Inflammatory macrophage treated with lipopolysaccharide for 4 hours (primary cell): ENCODE results near the gene ZNF138.
"Not testable (repeated sequence)": the region's sequence is repeated elsewhere in the genome, so short reads cannot be mapped to it uniquely, and the experiment has no call there.

ENCODE experiments used
- DNase-seq: peaks from one replicate; pipeline ENCODE4 v3.0.0-alpha.2; 2020

The ZNF138 gene

GRCh38 chr7:64794171-64794844, at the start of gene ZNF138:
TSS of gene ZNF138 (plus strand) at chr7:64794428. CDS start at chr7:64794569, 141 bp downstream.
- DNase-seq, result peak; percentile 90

GRCh38 chr7:64744680-64745079, 49.5 kb upstream of the ZNF138 start:
- DNase-seq, result no peak

GRCh38 chr7:64747802-64748201, 46.4 kb upstream of the ZNF138 start:
- DNase-seq, result no peak

GRCh38 chr7:64753032-64753431, 41.2 kb upstream of the ZNF138 start:
- DNase-seq, result no peak

- no peak for DNase-seq
These were observed 38.4 kb upstream of the ZNF138 start for GRCh38 chr7:64755865-64756264.

GRCh38 chr7:64758151-64758550, 36.1 kb upstream of the ZNF138 start:
- no peak for DNase-seq

GRCh38 chr7:64768824-64769223, 25.4 kb upstream of the ZNF138 start:
- no peak for DNase-seq

GRCh38 chr7:64774204-64774842, 19.9 kb upstream of the ZNF138 start:
- no peak for DNase-seq

- DNase-seq, result no peak
These were observed 18.9 kb upstream of the ZNF138 start for GRCh38 chr7:64775289-64775688.

- DNase-seq, result not testable (repeated sequence)
These were observed 9.4 kb upstream of the ZNF138 start for GRCh38 chr7:64784842-64785241.

- no peak for DNase-seq
These were observed 6.9 kb upstream of the ZNF138 start for GRCh38 chr7:64787295-64787694.

GRCh38 chr7:64789241-64789640, 5.0 kb upstream of the ZNF138 start:
- not testable (repeated sequence) for DNase-seq

- no peak for DNase-seq
These were observed 997 bp upstream of the ZNF138 start for GRCh38 chr7:64793106-64793755.

GRCh38 chr7:64795176-64795575, 948 bp downstream of the ZNF138 start:
- no peak for DNase-seq

- not testable (repeated sequence) for DNase-seq
These were observed 4.9 kb downstream of the ZNF138 start for GRCh38 chr7:64799169-64799568.

- DNase-seq, result no peak
These were observed 8.5 kb downstream of the ZNF138 start for GRCh38 chr7:64802699-64803098.

GRCh38 chr7:64807731-64808365, 13.6 kb downstream of the ZNF138 start:
- no peak for DNase-seq

- no peak for DNase-seq
These were observed 17.5 kb downstream of the ZNF138 start for GRCh38 chr7:64811767-64812166.

- no peak for DNase-seq
These were observed 36.7 kb downstream of the ZNF138 start for GRCh38 chr7:64830926-64831325.

GRCh38 chr7:64832136-64832535, 37.9 kb downstream of the ZNF138 start:
- no peak for DNase-seq

- DNase-seq, result no peak
These were observed 40.8 kb downstream of the ZNF138 start for GRCh38 chr7:64834989-64835388.

- not testable (repeated sequence) for DNase-seq
These were observed 41.6 kb downstream of the ZNF138 start for GRCh38 chr7:64835856-64836255.

- DNase-seq, result not testable (repeated sequence)
These were observed 43.8 kb downstream of the ZNF138 start for GRCh38 chr7:64838051-64838450.

GRCh38 chr7:64838691-64839090, 44.5 kb downstream of the ZNF138 start:
- no peak for DNase-seq
